Brain microvascular endothelial cell (primary cell): Measurements from ENCODE around the gene GLRX.

Experiments
- DNase-seq: peaks from one replicate; pipeline ENCODE4 v3.0.0-alpha.2; 2020
- H3K27ac ChIP-seq: fragments of 250-450 bp; sonication (Bioruptor Pico); 2 replicates; pipeline ENCODE4 v1.5.1; 2020; ENCODE audit warnings: mild to moderate bottlenecking, moderate library complexity
- H3K27me3 ChIP-seq: fragments of 250-450 bp; sonication (Bioruptor Pico); replicated peaks from 2 replicates; pipeline ENCODE4 v1.5.1; 2020; ENCODE audit warnings: mild to moderate bottlenecking
- H3K36me3 ChIP-seq: fragments of 250-450 bp; sonication (Bioruptor Pico); replicated peaks from 2 replicates; pipeline ENCODE4 v1.5.1; 2020; ENCODE audit warnings: mild to moderate bottlenecking
- H3K4me3 ChIP-seq: 2 replicates; pipeline ENCODE4 v1.5.1; 2011; ENCODE audit warnings: low read depth, mild to moderate bottlenecking, control low read depth, low read length, moderate library complexity
- CTCF ChIP-seq: IDR thresholded peaks from 2 replicates; pipeline ENCODE4 v1.5.1; 2011; ENCODE audit warnings: low read depth, mild to moderate bottlenecking, moderate library complexity, low read length, control low read depth, inconsistent platforms; ENCODE audit errors: missing control alignments
- in situ Hi-C: cut with HindIII; loops from 2 replicates; pipeline ENCODE4 v1.10.0; 2017; ENCODE audit warnings: low sequenced_read_pairs, low pct_ligation_motif_present

GLRX gene

GRCh38 chr5:95847261-95847592 is 24.7 kb upstream of the GLRX start:
- H3K36me3 ChIP-seq: no peaks in the 10 kb centered on the region
- H3K27ac ChIP-seq: no peak overlapping the region
- H3K27me3 ChIP-seq: no peaks in the 10 kb centered on the region
- DNase-seq: no peak
- H3K4me3 ChIP-seq: no peak overlapping the region
- in situ Hi-C loops: loop anchor here (25.0 kb wide), 1 partner anchor 185 kb away; no protein-coding TSS in a partner anchor
- TF ChIP-seq CTCF: no peak

GRCh38 chr5:95846554-95847260 is 24.2 kb upstream of the GLRX start:
- H3K27me3 ChIP-seq: no peaks in the 10 kb centered on the region
- no peak overlapping the region for H3K27ac ChIP-seq
- peak; percentile 91 for TF ChIP-seq CTCF
- H3K4me3 ChIP-seq: no peak overlapping the region
- no peaks in the 10 kb centered on the region for H3K36me3 ChIP-seq
- DNase-seq: peak; percentile 70
- in situ Hi-C loops: loop anchor here (25.0 kb wide), 1 partner anchor 184 kb away; no protein-coding TSS in a partner anchor

GRCh38 chr5:95845391-95845790 is 22.9 kb upstream of the GLRX start:
- no peak for DNase-seq
- no peak for TF ChIP-seq CTCF
- Histone ChIP-seq H3K27me3 (no peaks in the 10 kb centered on the region), H3K36me3 (no peaks in the 10 kb centered on the region), H3K4me3 (no peak overlapping the region), H3K27ac (no peak overlapping the region)
- in situ Hi-C loops: loop anchor here (25.0 kb wide), 1 partner anchor 183 kb away; no protein-coding TSS in a partner anchor

GRCh38 chr5:95843733-95844223 is 21.3 kb upstream of the GLRX start:
- Histone ChIP-seq H3K27me3 (no peaks in the 10 kb centered on the region), H3K36me3 (no peaks in the 10 kb centered on the region), H3K4me3 (no peak overlapping the region), H3K27ac (no peak overlapping the region)
- no peak for TF ChIP-seq CTCF
- DNase-seq: no peak
- in situ Hi-C loops: loop anchor here (25.0 kb wide), 1 partner anchor 181 kb away; no protein-coding TSS in a partner anchor

GRCh38 chr5:95842854-95843544 is 20.5 kb upstream of the GLRX start:
- H3K4me3 ChIP-seq: no peak overlapping the region
- in situ Hi-C loops: loop anchor here (25.0 kb wide), 1 partner anchor 181 kb away; no protein-coding TSS in a partner anchor
- no peaks in the 10 kb centered on the region for H3K27me3 ChIP-seq
- TF ChIP-seq CTCF: peak; percentile 55
- peak overlapping the region; percentile 30 for H3K27ac ChIP-seq
- DNase-seq: peak; percentile 84
- no peaks in the 10 kb centered on the region for H3K36me3 ChIP-seq
